ENCODE measurements around the gene CLEC19A.

Gene CLEC19A

GRCh38 chr16:19285431-19285830 is at the start of gene CLEC19A:
CLEC19A (plus strand) TSS chr16:19285731; CDS start chr16:19285852, 121 bp downstream.
- DNase-seq: no peak

DNA sequence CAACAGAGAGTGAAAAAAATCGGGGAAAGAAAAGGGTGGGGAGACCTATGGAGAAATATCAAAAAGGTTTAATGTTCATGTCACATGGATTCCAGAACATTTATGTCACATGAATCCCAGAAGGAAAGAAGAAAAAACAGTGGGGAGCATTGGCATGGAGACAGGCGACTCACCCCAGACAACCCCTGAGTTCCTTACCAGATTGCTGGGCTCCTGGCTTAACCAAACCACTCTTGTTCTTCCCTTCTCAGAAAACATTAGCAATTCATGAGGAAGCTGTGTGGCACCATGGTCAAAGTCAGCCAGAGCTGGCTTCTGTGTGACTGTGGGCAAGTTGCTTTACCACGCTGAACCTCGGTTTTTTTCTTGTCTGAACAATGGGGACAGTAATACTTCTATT is 49.6 kb upstream of the CLEC19A start:
- DNase-seq: no peak

GRCh38 chr16:19236561-19237209 is 48.8 kb upstream of the CLEC19A start:
- no peak for DNase-seq

DNA sequence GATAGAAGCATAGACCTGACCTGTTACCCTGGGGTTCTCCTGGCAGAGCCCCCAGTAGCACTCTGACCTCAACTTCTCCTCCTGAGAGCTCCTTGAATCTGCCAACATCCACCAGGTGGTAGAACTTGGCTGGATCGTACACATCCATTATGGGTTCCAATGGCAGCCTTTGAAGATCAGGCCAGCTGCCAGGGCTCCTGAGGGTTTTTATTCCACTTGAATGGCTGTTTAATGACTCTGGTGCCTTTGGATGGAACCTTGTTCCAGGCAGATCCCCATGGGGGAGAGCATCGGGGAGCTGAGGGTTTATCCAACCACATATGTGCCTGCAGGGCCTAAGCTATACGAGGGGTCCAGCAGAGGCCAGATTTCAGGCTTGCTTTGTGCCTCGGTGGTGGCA is 47.1 kb upstream of the CLEC19A start:
- no peak for DNase-seq

DNA sequence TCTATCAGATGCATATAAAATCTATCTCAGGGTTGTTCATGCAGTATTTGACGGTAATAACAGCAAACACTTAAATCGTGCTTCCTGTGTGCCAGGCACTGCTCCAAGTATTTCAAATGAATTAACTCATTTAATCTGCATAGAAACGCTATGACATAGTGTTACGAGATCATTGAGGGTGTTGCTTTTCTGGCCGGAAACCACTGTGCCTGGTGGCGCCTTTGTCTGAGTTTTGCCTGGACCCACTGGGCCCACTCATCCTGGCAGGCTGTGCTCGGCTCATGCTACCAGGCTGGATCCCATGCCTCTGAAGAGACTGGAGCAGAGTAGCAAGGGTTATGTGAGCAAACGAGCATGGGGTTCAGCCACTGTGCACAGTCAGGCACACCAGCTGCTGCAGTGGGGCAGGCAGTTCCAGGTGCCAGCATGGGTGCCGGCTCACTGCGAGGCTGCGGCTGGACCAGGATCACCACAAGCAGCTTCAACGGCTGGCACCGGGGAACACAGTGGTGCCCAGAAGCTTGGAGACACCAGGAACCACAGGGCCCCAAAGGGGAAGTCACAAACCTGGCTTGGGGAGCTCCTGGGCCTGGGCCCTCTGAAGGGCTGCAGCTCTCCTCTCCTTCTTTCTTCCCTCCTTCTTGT is 45.9 kb upstream of the CLEC19A start:
- no peak for DNase-seq

DNA sequence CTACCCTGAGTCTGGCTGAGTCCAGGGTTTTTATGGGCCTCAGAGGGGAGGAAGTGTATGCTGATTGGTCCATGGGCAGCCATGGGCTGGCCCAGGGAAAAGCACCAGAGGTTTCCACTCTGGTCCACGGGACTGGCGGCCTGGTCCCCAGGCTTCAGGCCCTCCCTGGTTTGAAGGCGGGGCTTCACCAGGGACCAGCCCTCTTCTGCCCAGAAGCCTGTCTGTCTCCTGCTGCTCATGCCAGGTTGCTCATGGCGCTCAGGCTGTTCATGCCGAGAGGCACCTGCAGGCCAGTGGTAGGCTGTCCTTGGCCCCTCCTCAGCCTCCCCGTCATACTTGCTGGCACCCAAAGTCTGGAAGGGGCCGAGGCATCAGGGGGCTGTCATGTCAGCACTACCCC is 45.0 kb upstream of the CLEC19A start:
- no peak for DNase-seq

- no peak for DNase-seq
Measured at GRCh38 chr16:19241512-19241911, 44.0 kb upstream of the CLEC19A start.

DNA sequence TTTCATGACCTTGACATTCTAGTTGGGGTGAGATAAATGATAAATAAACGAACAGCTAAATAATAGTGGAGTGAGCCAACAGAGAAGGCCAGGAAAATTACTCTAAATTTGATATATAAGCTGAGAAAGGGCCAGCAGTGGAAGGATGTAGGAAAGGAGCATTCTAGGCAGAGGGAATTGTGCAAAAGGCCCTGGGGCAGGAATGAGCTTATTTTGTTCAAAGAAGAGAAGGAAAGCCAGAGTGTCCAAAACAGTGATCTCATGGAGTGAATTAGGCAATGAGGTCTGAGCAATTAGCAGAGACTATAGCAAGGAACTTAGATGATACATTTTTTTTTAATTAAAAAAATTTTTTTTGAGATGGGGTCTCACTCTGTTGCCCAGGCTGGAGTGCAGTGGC is 43.3 kb upstream of the CLEC19A start:
- no peak for DNase-seq

DNA sequence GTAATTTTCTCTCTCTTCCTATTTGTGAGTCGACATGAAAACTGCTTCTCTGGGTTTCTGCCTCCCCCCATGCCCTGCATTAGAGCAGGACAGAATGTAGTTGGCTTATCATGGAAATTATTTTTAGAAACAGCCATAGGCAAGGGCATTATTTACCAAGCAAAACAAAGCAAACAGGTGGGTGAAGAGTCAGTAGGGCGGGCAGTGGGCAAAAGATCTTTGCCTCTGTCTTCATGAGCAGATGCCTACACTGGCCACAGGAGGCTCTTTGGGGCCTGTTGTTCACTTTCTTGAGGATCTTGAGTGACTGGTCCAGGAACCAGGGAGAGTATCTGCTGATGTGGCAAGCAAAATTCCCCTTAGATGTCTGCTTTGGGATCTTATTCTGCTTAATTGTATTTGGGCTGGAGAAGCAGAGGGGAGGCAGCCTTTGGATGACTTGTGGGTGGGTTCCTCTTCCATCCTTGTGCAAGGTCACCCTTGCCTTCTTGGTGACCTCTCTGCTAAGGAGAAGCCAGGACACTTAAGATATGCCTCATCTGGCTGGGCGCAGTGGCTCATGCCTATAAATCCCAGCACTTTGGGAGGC is 42.5 kb upstream of the CLEC19A start:
- DNase-seq: no peak

GRCh38 chr16:19245326-19245925 is 40.1 kb upstream of the CLEC19A start:
- no peak for DNase-seq

DNA sequence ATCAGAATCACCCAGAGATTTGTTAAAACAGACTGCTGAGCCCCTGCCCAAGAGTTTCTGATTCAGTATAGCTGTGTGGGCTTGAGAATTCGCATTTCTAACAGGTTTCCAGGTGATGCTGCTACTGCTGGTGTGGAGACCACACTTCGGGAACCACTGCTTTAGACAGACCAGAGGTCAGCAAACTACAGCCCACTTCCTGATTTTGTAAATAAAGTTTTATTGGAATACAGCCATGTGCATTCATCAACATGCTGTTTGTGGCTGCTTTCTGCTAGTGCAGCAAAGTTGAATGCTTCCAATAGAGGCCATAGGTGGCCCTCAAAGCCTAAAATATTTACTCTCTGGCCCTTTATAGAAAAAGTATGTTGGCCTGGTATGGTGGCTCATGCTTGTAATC is 32.6 kb upstream of the CLEC19A start:
- no peak for DNase-seq

DNA sequence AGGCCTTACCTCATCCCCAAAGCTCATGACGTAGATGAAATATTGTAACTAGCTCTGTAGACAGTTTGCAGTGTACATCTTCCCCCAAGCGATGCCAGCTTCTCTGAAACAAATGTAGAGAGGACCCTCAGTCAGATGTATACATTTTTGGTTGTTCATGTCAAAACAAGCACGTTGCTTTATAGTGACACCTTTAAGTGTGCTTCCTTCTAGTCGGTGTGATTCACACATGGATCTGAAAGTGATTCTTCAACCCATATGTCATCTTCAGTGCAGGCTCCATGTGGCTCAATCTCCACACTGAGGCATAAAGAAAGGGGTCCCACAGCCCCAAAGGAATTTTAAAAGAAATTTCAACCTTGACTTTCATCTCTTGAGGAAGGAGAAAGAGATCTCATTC is 30.9 kb upstream of the CLEC19A start:
- no peak for DNase-seq

DNA sequence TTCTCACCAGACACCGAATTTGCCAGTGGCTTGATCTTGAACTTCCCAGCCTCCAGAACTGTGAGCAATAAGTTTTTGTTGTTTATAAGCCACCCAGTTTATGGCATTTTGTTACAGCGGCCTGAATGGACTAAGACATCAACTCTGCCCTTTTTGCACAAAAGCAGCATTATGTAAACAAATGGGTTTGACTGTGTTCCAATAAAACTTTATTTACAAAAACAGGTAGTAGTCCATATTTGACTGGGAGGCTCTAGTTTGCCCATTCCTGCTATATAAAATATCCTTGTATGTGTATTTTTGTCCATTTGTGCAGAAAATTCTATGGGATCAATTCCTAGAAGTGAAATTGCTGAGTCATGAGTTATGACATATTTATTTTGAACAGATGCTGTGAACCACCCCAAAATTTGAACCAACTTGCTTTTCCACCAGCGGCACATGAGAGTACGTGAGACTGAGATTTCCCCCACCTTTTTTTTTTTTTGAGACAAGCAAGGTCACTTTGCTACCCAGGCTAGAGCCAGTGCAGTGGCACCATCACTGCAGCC is 21.3 kb upstream of the CLEC19A start:
- DNase-seq: no peak

- DNase-seq: no peak
Measured at GRCh38 chr16:19265380-19265930, 20.1 kb upstream of the CLEC19A start.

DNA sequence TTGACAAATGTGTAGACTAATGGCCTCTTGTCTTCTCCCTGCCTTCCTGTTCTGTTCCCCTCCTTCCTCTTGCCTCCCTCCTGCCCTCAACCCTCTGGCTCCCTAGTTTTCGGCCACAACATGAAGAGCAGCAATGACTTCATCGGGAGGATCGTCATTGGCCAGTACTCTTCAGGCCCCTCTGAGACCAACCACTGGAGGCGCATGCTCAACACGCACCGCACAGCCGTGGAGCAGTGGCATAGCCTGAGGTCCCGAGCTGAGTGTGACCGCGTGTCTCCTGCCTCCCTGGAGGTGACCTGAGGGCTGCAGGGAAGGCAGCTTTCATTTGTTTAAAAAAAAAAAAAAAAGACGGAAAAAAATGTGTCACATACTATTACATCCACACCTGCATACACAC is 18.8 kb upstream of the CLEC19A start:
- DNase-seq: no peak

DNA sequence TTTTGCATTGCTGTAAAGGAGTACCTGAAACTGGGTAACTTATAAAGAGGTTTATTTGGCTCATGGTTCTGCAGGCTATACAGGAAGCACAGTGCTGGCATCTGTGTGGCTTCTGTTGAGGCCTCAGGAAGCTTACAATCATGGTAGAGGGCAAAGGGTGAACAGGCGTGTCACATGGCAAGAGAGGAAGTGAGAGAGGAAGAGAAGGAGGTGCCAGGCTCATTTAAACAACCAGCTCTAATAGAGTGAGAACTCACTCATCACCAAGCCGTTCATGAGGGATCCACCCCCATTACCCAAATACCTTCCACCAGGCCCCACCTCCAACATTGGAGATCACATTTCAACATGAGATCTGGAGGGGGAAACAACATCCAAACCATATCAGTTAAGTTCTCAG is 16.4 kb upstream of the CLEC19A start:
- DNase-seq: peak; percentile 89

- no peak for DNase-seq
Measured at GRCh38 chr16:19274165-19274797, 11.2 kb upstream of the CLEC19A start.

GRCh38 chr16:19278403-19278802 is 7.1 kb upstream of the CLEC19A start:
- DNase-seq: no peak

- DNase-seq: no peak
Measured at GRCh38 chr16:19281246-19281645, 4.3 kb upstream of the CLEC19A start.

- DNase-seq: no peak
Measured at GRCh38 chr16:19282101-19282500, 3.4 kb upstream of the CLEC19A start.

DNA sequence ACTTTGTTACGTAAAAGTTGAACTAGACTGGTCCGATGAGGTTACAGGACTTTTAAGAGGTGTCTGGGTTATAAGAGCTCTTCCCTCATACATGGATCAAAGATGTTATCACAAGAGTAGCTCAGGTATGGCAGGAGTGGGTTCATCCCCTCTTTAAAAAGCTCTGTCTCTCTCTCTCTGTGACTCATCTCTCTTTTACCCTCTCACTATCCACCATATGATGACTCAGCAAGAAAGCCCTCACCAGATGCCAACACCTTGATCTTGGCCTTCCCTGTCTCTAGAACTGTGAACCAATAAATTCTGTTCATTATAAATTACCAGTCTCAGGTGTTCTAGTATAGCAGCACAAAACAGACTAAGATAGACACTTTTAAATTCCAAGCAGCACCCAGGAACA is 1.9 kb upstream of the CLEC19A start:
- DNase-seq: no peak

DNA sequence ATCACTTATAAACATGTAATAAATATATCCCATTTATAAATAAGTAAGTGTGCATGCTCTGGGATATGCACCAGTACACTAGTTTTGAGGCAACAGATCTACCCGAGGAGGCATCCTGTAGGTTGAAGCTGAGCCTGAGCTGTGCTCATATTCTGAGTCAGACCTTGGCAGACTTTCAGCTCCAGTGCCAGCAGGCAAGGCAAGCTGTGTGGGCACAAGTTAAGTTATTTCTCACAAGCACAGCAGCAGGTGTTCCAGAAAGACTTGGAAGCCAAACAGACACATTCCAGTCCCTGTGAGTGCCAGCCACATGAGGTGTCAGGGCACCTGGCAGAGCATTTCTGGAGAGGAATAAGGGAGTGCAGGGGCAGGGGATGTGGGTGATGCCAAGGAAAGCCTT is 1.3 kb upstream of the CLEC19A start:
- no peak for DNase-seq

DNA sequence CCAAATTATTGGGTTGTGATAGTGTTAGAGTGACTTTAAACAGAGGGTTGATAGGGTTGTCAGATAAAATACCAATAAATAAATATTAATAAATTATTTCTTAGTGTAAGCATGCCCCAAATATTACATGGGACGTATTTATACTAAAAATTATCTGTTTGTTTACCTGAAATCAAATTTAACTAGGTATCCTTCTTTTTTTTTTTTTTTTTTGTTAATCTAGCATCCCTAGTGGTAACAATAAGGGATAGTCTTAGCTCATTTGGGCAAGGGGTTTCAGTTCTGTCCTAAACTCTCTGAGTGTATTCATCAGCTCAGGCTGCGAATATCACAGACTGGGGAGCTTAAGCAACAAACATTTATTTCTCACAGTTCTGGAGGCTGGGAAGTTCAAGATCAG is 1.3 kb downstream of the CLEC19A start:
- DNase-seq: no peak

Measured in MV-4-11 (cell line).